Adipose tissue (tissue), 3 donors: ENCODE measurements around the gene ARMH4. TPM values are rescaled to one million over a fixed set of nuclear protein-coding genes. Genes with fewer than 3 reads are reported as not detected.

Experiments
- polyA plus RNA-seq, 3 donors: library from polyadenylated mRNA; stranded (reverse); fragments of 200-250 nt; gene quantifications; one replicate each; pipeline ENCODE4 v1.2.3, GENCODE V29; 2013
- donor health status: healthy with polysubstance abuse.
- donor health status: Bipolar disorder and iron deficiency.
- donor health status: healthy.

The ARMH4 gene
- polyA plus RNA-seq, 3 donors = 0.61 to 2.2 (median 1.9) TPM

Other genes with a start within 250 kb of the ARMH4 start
- 10 to 100 TPM; 30.4 to 98.2 (median 53.9) TPM for gene ACTR10, start 47.9 kb upstream of the ARMH4 start, polyA plus RNA-seq
- gene PSMA3, start 92.6 kb upstream of the ARMH4 start, polyA plus RNA-seq = 100 to 1,000 TPM in 2 of 3 donors, 10 to 100 TPM in 1; 59.9 to 123 (median 119) TPM
- 10 to 100 TPM in 1 of 3 donors, 1 to 10 TPM in 2; 4.0 to 10.2 (median 6.8) TPM for gene ARID4A, start 146.3 kb upstream of the ARMH4 start, polyA plus RNA-seq
- not detected for gene TOMM20L, start 243.7 kb upstream of the ARMH4 start, polyA plus RNA-seq